Measurements from ENCODE around the gene GIMAP7.
"Not testable (repeated sequence)": the region's sequence is repeated elsewhere in the genome, so short reads cannot be mapped to it uniquely, and the experiment has no call there.

The GIMAP7 gene

GRCh38 chr7:150514748-150515222 lies at the start of gene GIMAP7:
TSS of gene GIMAP7 (plus strand) at chr7:150514872. CDS start at chr7:150519975, 5,103 bp downstream.
- DNase-seq = no peak

DNA sequence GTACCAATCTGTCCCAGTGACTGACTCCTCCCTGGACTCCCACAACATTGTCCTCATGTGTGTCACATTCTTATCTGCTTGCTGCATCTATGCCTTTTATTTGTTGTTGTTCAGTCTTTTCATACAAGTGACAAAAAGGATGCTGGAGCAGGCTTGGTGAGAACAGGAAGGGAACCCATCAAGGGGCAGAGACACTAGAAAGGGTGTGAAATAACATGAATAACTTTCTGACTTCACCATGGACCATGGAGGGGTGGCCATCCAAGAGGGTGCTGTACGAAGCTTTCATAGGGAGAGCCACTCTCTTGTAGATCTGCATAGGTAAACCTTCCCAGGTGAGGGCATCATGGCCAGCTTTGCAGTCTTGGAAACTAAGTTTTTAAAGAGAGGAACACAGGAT lies 49.7 kb upstream of the GIMAP7 start:
- no peak for DNase-seq

- DNase-seq = no peak
These were observed 49.3 kb upstream of the GIMAP7 start for GRCh38 chr7:150465414-150465813.

- no peak for DNase-seq
These were observed 48.2 kb upstream of the GIMAP7 start for GRCh38 chr7:150466477-150466876.

DNA sequence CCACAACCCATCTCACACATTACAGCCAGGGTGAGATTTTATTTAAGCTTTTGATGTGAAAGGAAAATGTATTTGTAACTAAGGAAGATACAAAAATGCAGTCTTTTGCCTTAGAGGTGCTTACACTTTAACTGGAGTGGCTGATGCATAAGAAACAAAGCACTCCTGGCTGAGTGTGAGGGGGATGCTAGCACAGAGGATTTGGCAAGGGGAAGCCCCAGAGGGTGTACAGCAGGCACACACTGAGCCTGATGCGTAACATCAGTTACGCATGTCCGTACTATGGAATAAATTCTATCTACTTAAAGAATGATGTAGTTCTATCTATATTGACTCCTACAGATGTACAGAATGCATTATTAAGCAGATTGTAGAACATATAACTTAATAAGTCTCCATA lies 46.4 kb upstream of the GIMAP7 start:
- no peak for DNase-seq

DNA sequence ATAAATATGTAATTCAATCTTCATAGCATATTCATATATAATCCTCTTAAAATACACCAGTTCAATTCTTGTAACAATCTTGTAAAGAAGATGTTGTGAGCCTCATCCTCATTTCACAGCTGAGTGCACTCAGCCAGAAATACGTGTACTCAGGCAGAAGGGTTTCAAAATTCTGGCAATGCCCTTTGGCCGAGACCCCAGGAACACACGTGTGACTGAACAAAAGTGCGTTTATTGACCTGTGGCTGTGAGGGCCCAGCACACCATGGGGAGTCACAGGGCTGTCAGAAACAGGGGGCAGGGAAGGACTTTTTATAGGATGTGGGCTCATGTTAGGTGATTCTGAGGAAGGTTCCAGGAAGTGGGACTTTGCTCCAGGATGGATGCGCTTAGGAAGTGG lies 42.8 kb upstream of the GIMAP7 start:
- DNase-seq = no peak

GRCh38 chr7:150473902-150474301 lies 40.8 kb upstream of the GIMAP7 start:
- DNase-seq = no peak

GRCh38 chr7:150476285-150476684 lies 38.4 kb upstream of the GIMAP7 start:
- no peak for DNase-seq

DNA sequence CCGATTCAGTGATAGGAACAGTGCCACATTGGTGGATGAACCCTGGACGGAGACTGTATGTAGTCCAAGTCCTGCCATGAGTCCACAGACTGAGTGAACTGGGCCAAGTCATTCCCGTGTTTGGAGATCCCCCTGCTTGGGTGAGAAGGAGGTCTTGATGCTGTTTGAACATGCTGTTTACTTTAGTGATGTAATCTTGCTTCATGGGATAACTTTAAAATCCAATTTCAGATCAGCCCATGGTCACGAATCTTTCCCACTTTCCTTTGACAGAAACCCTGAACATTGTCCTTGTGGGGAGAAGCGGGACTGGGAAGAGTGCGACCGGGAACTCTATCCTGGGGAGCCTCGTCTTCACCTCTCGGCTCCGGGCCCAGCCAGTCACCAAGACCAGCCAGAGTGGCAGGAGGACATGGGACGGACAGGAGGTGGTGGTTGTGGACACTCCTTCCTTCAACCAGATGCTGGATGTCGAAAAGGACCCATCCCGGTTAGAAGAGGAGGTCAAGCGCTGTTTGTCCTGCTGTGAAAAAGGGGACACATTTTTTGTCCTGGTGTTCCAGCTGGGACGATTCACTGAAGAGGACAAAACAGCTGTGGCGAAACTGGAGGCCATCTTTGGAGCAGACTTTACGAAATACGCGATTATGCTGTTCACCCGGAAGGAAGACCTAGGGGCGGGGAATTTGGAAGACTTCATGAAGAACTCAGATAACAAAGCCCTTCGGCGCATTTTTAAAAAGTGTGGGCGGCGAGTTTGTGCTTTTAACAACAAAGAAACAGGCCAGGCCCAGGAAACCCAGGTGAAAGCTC lies 37.6 kb upstream of the GIMAP7 start:
- DNase-seq = no peak

DNA sequence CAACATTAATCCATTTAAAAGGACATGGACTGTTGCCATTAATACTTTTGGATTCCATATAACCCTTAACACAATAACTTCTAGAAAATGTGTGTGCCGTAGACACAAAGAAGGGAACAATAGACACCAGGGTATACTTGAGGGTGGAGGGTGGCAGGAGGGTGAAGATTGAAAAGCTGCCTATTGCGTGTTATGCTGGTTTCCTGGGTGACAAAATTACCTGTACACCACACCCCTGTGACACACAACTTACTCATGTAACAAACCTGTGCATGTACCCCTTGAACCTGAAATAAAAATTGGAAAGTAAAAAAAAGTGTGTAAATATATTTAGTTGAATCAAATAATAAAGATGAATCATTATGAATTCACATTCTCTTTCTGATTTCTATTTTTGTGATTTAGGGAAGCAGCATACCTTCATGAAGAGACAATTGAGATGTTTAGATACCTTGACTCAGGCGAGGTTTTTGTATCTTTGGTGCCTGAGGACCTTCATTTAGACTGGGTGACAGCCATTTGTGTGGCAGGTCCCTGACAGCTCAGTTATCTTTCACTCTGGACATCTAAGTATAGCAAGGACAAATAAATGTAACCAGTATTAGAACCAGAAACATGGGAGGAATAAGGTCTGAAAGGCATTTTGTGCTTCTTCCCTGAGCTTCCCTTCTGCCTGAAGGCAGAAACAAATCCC lies 35.5 kb upstream of the GIMAP7 start:
- no peak for DNase-seq

- no peak for DNase-seq
These were observed 33.3 kb upstream of the GIMAP7 start for GRCh38 chr7:150481186-150481920.

DNA sequence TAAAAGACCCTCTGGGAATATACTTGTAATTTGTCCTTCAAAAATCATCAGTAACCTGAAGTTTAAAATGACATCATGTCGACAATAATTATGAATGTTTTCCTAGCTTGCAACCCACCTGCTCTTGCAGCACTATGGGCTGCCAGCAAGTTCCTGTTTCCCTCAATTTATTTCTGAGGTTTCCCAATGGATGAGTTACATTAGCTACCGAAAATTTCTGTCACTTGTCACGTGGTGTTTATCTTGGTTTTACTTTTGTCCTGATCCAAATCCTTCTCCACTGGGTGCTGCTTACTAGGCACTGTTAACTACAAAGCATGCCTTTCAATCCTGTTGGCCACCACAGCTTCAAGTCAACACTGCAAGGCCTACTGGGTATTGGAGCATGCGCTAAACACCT lies 32.8 kb upstream of the GIMAP7 start:
- DNase-seq = no peak

- DNase-seq = not testable (repeated sequence)
These were observed 31.2 kb upstream of the GIMAP7 start for GRCh38 chr7:150483514-150483913.

- not testable (repeated sequence) for DNase-seq
These were observed 30.6 kb upstream of the GIMAP7 start for GRCh38 chr7:150484071-150484470.

DNA sequence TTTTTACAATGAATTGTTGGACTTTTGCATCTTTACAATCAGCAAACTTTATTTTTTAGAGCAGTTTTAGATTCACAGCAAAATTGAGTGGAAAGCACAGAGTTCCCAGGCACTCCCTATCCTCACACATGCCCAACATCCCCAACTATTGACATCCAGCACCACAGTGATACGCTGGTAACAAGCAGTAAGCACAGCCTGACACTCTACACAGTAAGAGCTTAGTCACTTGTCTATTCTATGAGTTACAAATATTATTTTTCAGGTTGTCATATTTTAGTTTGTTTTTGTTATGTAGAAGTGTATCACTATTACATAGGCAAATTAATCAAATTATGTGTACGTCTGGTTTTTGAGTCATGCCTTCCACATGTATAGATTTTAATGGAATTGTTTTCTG lies 27.0 kb upstream of the GIMAP7 start:
- DNase-seq = no peak

DNA sequence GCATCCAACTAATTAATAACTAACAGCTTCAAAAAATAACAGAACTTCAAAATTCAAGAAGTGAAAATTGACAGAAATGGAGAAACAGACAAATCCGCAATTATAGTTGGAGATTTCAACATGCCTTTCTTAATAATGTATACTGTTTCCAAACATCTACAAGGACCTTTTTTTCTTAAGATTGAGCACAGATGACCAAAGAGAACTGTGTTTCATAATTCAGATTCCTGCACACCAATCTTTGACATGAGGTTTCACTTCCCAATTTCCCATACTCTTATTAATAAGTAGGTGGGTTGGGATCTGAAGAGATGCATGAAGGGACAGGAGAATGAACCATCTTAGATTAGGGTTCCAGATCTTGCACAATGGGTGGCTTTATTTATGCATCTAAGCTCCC lies 24.9 kb upstream of the GIMAP7 start:
- DNase-seq = no peak

GRCh38 chr7:150493442-150493841 lies 21.2 kb upstream of the GIMAP7 start:
- DNase-seq = not testable (repeated sequence)

- DNase-seq = no peak
These were observed 12.2 kb upstream of the GIMAP7 start for GRCh38 chr7:150502519-150502918.

- no peak for DNase-seq
These were observed 11.5 kb upstream of the GIMAP7 start for GRCh38 chr7:150503155-150503554.

DNA sequence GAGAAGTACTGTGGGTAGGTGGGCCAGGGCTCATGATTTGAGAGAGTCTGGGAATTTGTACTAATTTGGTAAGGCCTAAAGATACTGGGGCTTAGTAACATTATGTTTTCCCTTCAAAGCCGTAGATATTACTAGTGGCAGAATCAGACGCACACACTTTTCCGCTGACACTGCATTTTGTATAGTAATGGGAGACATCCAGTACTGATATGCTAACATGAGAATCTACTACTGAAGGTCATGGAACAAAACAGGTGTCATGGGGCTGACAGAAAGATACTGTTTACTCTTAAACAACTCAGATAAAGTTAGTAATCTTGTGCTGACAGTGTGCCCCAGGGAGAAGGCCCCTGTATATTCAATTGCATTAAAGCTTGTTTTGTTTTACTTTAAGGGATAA lies 11.1 kb upstream of the GIMAP7 start:
- DNase-seq = no peak

DNA sequence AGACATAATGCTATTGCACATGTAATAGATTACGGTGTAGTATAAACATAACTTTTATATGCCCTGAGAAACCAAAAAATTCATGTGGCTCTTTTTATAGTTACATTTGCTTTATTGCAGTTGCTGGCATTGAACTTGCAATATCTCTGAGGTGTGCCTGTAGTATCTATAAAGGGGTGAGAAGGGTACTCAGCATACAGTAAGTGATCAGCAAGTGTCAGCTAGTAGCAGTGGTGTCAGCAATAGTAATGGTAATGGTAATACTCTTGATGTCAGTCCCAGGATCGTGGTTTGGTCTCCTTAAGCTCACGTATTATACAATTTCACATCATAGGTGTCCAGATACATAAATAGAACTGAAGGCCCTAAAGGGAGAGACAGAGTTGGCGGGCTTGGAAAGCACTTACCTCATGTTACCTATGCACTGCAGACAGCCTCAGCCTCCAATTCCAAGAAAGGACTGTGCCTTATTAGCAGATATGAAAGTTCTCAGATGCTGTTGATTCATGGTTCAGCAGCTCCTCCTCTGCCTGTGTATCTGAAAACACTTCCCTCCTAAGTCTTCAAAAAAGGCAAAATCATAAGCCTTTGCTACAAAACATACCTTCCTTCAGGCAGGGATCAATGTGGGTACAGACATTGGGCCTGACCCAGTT lies 6.6 kb upstream of the GIMAP7 start:
- no peak for DNase-seq

DNA sequence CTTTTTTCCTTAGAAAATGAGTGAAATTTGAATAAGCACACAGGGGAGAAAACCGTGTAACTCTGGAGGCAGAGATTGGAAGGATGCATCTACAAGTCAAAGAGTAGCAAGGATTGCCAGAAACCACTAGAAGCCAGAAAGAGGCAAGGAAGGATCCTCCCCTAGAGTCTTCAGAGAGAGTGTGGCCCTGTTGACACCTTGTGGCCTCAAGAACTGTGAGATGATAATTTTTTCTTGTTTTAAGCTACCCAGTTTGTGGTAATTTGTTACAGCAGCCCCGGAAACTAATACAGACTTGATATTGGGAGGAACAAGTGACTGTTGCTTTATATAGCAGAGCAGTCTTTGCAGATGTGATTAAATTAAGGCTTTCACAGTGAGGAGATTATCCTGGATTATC lies 3.6 kb upstream of the GIMAP7 start:
- DNase-seq = no peak

- no peak for DNase-seq
These were observed 914 bp upstream of the GIMAP7 start for GRCh38 chr7:150513758-150514157.
